GM18861 (cell line): ENCODE measurements around the gene MBL2.

Source experiments
- ATAC-seq: cut with Tn5 transposase; IDR thresholded peaks from one replicate; pipeline ENCODE4 v1.9.1; 2021; ENCODE audit not compliant: unreplicated experiment

Gene MBL2

GRCh38 chr10:52774182-52774581 lies 1.6 kb upstream of the MBL2 start:
- no peak for ATAC-seq

GRCh38 chr10:52771534-52772445 lies 794 bp downstream of the MBL2 start:
- ATAC-seq, result no peak

- no peak for ATAC-seq
These were observed 1.7 kb downstream of the MBL2 start for GRCh38 chr10:52770904-52771303.

GRCh38 chr10:52769966-52770365 lies 2.6 kb downstream of the MBL2 start:
- ATAC-seq, result no peak

GRCh38 chr10:52768001-52768532 lies 4.5 kb downstream of the MBL2 start:
- ATAC-seq, result no peak

GRCh38 chr10:52762088-52762487 lies 10.5 kb downstream of the MBL2 start:
- no peak for ATAC-seq

- no peak for ATAC-seq
These were observed 13.4 kb downstream of the MBL2 start for GRCh38 chr10:52759154-52759553.

- no peak for ATAC-seq
These were observed 14.2 kb downstream of the MBL2 start for GRCh38 chr10:52758406-52758805.

- ATAC-seq, result no peak
These were observed 14.8 kb downstream of the MBL2 start for GRCh38 chr10:52757773-52758172.

GRCh38 chr10:52756966-52757365 lies 15.6 kb downstream of the MBL2 start:
- no peak for ATAC-seq

- ATAC-seq, result no peak
These were observed 16.3 kb downstream of the MBL2 start for GRCh38 chr10:52756295-52756694.

- ATAC-seq, result no peak
These were observed 17.1 kb downstream of the MBL2 start for GRCh38 chr10:52755297-52756062.

GRCh38 chr10:52752801-52753445 lies 19.7 kb downstream of the MBL2 start:
- ATAC-seq, result no peak

- ATAC-seq, result no peak
These were observed 20.3 kb downstream of the MBL2 start for GRCh38 chr10:52752261-52752660.

GRCh38 chr10:52751337-52751736 lies 21.2 kb downstream of the MBL2 start:
- no peak for ATAC-seq

- no peak for ATAC-seq
These were observed 22.0 kb downstream of the MBL2 start for GRCh38 chr10:52750629-52751028.

- no peak for ATAC-seq
These were observed 24.9 kb downstream of the MBL2 start for GRCh38 chr10:52747694-52748093.

- no peak for ATAC-seq
These were observed 26.4 kb downstream of the MBL2 start for GRCh38 chr10:52746169-52746568.

GRCh38 chr10:52744057-52744805 lies 28.4 kb downstream of the MBL2 start:
- ATAC-seq, result no peak

GRCh38 chr10:52742731-52743130 lies 29.9 kb downstream of the MBL2 start:
- ATAC-seq, result no peak

GRCh38 chr10:52741851-52742250 lies 30.7 kb downstream of the MBL2 start:
- ATAC-seq, result no peak
